Measurements from ENCODE around the gene ALPG. TPM values are rescaled to one million over a fixed set of nuclear protein-coding genes. Genes with fewer than 3 reads are reported as not detected.
"Not testable (repeated sequence)": the region's sequence is repeated elsewhere in the genome, so short reads cannot be mapped to it uniquely, and the experiment has no call there.

The ALPG gene
- not detected for polyA plus RNA-seq (ENCODE audit: insufficient read length)
- long read RNA-seq, donor 1, result 0 reads
- long read RNA-seq, donor 2, result 0 reads
- long read RNA-seq, donor 3, result 0 reads
- long read RNA-seq, donor 4, result 0 reads
- long read RNA-seq, donor 5, result 0 reads
- long read RNA-seq, donor 6, result 0 reads
- long read RNA-seq, donor 7, result 0 reads
- long read RNA-seq, donor 8, result 0 reads

DNA sequence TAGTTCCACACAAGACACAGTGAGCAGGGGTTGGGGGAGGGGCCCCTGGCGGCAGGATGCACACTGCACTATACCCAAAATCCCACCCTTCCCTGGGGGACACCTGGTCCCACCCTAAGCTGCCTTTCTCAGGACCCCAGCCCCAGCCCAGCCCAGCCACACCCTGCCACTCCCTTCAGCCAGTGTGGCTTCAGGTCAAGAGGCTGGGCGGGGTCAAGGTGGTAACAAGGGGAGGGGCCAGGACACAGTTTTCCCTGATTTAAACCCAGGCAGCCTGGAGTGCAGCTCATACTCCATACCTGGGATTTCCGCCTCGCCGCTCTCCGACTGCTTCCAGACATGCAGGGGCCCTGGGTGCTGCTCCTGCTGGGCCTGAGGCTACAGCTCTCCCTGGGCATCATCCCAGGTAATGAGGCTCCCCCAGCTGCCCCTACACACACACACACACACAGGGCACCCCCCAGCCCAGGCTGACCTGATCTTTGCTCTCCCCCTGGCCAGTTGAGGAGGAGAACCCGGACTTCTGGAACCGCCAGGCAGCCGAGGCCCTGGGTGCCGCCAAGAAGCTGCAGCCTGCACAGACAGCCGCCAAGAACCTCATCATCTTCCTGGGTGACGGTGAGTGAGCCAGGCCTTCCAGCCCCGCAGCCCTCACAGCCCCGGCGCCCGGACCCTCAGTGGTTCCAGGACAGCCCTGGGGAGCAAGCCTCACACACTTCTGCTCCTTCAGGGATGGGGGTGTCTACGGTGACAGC is at the start of gene ALPG:
Gene ALPG, plus strand, starts transcription at position 289 of the 755 bp plus-strand sequence. Its CDS starts 51 bp downstream, at position 340.
- no peak for DNase-seq

DNA sequence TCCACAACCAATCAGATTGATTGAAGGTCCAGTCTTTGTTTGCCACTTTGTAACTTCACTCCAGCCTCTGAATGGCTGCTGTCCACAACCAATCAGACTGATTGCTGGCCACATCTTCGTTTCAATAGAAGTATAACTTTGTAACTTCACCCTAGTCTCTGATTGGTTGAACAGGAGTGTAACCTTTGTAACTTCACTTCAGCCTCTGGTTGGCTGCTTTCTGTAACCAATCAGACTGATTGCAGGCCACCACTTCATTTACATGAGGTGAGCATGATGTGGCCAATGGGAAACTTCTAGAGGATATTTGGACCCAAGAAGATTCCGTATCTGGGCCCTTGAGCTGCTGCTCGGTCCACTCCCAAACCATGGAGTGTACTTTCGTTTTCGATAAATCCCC is 45.0 kb upstream of the ALPG start:
- no peak for DNase-seq

DNA sequence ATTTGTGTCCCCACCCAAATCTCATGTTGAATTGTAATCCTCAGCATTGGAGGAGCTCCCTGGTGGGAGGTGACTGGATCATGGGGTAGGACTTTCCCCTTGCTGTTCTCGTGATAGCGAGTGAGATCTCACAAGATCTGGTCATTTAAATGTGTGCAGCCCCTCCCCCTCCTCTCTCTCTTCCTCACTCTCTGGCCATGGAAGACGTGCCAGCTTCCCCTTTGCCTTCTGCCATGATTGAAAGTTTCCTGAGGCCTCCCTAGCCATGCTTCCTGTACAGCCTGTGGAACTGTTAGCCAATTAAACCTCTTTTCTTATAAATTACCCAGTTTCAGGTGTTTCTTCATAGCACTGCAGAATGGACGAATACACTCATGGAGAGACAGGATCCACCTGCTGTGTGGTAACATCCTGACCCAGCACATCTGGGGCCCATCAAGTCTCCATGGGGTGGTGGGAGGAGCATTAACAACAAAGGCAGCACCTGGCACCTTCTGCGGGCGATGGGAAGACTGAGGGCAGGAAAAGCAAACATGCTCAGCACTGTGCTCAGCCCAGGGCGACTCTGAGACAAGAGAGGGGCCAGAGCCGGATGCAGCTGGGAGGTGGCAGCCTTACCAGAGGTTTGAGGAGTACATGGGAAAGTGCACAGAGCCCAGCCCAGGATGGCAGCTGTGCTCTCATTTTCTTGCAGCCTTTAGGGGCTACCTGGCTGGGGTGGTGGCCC is 44.3 kb upstream of the ALPG start:
- no peak for DNase-seq

DNA sequence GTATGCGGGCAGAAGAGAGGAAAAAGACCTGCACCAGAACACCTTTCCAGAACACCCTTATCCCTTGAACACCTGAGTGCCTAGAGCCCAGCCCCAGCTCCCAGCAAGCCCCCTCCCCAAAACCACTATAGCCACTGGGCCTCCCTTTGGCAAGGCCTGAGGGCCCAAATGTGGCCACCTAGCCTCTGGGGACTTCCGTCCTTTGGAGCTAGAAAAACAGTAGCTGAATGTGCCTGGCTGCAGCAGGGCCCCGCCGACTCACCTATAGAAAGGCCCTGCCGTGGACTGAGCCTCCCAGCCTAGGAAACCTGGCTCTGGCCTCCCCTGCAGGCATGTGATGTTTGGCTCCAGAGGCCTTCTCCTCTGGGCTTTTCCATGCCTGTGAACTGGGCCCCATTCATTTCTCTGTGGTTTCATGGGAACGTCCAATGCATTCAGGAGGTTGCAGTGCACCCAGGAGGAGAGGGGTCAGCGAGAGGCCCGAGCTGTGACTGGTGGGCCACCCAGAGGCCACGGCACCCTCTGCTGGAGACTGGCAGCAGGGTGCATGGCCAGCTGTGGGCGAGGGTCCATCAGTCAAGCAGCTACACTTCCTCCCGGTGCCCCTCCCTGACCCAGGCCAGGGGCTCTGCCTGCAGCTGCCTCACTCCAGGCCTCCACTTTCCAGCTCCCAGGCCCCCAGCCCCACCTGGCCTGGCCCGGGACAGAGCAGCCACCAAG is 43.4 kb upstream of the ALPG start:
- not testable (repeated sequence) for DNase-seq

DNA sequence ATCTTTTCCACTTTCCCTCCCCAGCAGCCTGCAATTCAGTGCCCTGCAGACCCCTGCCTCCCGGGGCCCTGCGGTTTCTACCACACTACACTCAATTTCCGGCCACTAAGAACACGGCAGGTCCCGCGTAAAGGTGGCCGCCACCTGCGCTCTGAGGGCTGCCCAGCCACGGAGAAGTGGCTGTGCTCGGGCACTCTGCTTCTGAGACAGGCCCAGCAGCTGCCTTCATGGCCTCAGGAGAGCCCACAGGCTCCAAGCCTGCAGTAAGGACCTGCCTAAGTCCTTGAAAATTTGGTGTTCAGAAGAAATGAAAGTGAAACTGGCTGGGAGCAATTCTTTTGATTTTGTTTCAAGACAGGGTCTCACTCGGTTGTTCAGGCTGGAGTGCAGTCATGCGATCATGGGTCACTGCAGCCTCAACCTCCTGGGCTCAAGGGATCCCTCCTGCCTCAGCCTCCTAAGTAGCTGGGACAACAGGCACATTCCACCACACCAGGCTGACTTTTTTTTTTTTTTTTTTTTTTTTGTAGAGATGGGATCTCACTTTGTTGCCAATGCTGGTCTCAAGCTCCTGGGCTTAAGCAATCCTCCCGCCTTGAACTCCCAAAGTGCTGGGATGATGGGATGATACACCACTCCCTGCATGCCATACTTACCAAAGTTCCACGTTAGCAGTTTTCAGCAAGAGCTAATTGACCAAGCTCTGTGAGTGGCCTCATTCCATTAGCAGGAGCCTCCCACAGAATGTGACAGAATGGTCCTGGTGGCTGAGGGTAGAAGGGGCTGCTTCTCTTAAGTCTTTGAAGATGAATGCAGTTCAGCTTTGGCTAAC is 42.6 kb upstream of the ALPG start:
- DNase-seq, result no peak

DNA sequence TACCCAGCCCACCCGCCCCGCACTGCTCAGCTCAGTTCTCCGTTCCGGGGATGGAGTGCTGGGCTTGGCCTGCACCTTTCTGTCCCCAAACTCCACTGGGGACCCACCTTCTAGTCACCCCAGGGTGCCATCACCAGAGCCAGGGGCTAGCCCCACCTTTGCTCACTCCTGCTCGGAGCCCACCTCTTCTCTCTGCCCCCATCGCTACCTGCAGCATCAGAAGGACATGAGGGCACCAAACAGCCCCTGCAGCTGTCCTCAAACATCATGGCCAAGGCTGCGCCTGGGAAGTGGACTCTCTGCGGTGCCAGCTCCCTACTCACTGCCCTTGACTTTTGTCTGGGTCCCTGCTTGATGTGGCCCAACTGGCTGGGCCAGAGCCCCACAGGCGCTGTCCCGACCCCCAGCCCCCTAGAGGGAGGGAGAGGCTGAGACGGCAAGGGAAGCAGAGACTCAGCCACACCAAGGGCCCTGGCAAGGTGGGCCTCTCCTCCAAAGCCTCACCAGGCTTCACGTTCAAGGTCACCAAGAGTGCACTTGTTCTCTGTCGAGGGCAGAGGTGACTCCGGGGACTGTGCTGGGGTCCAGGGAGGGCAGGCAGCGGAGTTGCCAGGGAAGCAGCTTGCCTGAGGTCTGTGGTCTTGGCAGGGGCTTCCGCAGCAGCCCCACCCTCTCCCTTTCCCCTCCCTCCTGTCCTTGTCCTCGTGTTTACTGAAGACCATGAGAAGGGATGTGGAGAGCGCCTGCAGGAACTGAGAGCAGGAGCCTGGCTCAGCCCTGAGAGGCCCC is 41.6 kb upstream of the ALPG start:
- not testable (repeated sequence) for DNase-seq

DNA sequence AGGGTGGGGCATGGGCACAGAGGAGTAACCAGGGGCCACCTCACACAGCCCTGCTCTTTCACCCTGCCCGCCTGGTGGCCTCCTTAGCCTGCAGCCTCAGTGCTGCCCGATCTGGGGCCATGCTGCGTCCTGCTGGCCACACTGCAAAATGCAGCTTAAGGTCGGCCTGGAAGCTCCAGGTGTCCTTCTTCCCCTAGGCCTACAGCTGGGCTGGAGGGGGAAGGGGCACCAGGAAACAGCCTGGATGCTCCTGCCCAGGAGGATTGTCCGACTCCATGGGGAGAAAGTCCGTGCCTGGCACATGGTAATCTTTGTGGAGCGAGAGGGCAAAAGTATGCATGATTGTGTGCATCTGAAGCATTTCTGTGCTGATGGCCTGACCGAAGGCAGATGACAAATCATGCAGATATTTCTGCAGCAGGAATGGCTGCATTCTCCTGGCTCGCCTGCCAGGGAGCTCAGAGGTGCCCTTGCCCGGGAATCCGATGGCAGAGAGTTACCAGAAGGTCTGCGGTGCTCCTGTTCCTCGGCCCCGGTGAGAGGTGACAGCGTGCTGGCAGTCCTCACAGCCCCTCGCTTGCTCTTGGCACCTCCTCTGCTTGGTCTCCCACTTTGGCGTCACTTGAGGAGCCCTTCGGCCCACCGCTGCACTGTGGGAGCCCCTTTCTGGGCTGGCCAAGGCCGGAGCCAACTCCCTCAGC is 40.9 kb upstream of the ALPG start:
- DNase-seq, result no peak

DNA sequence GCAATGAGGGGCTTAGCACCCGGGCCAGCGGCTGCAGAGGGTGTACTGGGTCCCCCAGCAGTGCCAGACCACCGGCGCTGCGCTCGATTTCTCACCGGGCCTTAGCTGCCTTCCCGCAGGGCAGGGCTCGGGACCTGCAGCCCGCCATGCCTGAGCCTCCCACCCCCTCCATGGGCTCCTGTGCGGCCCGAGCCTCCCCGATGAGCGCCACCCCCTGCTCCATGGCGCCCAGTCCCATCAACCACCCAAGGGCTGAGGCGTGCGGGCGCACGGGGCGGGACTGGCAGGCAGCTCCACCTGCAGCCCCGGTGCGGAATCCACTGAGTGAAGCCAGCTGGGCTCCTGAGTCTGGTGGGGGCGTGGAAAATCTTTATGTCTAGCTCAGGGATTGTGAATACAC is 40.2 kb upstream of the ALPG start:
- not testable (repeated sequence) for DNase-seq

DNA sequence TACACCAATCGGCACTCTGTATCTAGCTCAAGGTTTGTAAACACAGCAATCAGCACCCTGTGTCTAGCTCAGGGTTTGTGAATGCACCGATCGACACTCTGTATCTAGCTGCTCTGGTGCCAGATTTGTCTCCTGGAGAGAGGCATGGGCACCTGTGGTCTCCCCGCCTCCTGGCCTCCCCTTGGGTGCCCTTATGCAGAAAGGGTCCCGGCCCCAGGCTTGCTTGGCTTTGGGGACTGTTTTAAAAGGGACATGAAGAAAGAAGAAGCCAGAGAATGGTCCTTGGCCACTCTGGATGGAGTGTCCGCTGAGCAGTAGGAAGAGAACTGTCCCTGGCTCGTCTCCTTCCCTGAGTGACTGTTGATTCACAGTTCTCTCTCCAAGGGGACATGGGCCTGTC is 39.6 kb upstream of the ALPG start:
- no peak for DNase-seq

DNA sequence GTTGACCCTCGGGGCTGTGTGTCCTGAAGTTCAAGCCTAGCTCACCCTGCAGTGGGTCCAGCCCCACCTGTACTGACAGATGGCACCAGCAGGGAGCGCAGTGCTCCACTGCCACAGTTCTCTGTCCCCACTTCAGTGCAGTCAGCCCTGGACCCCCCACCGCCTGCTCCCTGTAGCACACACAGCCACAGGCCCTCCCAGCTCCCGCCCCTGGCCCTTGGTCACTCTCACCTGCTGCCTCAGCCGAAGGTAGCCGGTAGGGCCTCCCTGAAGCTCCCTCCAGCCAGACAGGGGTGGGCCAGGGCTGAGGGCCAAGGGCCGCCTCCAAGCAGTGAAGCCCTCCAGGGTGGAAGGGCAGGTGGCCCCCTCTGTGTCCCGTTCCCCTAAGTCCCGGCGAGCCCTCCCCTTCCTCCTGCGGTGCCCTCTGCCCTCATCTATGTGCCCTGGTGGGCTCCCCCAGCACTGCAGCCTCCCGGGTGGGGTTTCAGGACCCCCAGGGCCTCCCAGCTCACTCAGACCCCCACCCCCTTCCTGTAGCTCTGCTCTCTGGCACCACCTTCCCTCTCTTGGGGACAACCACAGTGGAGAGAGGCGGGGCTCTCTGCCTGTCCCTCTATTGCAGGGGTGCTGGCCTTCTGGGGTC is 38.9 kb upstream of the ALPG start:
- no peak for DNase-seq

DNA sequence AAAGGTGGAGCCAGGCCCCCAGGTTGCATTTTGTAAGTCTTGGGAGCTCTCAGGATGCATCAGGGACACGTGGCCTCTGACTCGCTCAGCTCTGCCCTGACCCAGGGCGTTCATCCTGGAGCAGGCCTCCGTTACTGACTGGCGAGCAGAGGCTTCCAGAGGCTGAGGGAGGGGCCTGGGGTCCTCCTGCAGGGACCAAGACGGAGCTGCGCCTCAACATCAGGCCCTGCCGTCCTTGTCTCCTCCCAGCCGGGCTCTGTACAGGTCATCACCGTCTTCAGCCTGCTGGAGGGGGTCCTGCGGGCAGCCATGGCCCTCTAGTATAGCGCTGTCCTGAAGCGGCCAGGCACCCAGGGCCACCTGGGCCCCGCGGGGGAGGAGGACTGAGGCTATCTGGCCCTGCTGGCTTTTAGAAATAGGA is 38.3 kb upstream of the ALPG start:
- no peak for DNase-seq

DNA sequence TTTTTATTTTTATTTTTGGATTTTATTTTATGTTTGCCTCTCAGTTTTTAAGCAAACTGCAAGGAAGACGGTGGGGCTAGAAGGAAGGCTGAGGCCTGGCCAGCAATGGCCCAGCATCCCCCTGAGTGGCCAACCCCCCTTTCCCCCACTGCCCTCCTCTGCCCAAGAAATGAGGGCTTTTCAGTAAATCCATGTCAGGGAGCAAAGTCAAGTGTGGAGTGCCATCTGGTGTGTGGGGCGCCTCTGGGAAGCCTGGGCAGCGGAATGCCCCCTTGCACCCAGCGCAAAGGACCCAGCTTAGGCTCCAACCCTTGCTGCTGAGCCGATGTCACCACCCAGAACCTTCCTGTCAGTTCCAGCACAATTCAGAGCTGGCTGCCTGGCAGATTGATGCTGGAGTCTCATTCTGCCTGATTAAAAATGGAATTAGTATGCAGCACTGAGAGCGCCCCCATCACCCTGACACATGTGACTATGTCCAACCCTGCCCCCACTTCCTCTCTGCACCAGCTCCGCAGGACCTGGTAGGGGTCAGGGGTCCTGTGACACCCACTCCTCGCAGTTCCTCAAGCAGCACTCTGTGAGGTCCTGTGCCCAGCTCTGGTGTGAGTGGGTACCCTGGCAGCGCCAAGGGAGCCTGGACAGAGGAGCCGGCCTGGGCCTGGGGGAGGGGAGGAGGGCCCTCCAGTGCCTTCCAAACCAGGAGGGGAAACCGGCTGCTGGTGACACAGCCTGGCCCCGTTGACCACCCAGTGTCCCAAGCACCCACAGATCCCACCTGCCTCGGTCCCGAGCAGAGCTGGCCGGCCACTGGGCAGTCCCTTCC is 37.3 kb upstream of the ALPG start:
- no peak for DNase-seq

DNA sequence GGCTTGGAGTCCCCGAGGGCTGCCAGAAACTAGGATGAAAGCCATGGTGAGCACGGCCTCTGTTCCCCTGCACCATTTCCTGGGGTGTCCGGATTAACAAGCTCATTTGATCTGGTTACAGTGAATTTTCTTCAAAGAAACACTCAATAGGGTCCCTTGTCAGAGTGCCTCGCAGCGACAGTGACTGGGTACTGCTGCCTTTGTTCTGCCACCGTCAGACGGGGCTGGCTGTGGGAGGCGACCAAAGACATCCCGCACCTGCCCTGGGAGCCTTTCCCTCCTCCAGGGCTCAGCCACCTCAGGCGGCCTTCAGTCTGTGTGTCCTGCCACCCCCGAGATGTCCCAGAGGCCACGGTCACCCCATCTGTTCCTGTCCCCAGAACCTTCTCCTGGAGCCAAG is 36.6 kb upstream of the ALPG start:
- DNase-seq, result not testable (repeated sequence)

DNA sequence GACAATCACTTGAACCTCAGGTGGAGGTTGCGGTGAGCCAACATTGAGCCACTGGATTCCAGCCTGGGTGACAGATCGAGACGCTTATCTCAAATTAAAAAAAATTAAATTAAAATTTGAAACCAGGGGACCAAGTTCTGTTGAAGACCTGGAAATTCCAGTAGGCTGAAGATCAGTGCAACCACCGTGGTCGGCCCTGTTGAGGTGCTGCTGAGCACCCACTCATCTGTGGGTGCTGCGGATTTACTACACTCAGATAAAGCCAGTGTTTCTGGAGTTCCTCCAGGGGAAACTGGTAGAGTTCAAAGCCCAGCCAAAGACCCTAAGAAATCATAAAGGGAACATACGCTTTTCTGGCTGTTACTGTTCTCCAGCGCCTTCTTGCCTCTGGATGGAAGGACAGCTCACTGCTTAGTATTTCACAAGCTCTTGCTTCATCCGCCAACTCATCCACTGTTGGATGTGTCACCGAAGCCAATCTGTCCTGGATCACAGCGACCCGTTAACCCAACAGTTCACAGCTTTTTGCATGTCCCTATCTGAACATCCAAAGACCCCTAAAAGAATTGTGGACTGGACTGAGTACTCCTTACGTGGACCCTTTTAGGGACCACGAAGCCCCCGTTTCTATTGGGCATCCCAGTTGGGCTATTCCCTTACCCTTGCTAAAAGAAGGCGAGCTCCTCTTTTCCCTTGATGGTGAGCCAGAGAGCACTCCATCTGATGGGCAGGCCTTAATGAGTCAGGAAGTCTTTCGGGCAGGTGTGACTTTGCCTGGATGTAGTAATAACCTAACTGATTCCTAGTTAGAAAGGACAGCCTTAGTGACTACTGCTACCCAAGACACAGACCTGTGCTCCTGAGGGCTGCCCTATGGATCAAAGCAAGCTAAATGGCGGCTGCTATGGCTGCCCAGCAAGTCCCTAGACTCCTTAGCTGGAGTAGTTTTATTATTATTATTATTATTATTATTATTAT is 34.1 kb upstream of the ALPG start:
- no peak for DNase-seq

DNA sequence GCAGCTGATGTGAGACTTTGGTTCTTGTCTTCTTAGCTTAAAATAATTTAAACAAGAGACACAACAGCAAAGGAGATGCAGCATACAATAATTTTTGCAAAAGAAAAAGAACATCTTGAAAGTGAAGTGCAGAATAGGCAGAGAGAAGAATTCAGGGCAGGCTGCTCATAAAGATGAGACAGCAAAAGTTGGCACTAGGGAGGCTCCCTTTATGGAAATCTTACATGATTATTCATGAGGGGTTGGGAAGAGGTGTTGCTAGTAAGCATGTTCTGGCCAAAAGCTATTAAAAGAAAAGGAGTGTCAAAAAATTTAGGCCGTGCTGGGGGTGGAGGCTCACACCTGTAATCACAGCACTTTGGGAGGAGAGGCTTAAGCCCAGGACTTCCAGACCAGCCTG is 32.3 kb upstream of the ALPG start:
- DNase-seq, result no peak

DNA sequence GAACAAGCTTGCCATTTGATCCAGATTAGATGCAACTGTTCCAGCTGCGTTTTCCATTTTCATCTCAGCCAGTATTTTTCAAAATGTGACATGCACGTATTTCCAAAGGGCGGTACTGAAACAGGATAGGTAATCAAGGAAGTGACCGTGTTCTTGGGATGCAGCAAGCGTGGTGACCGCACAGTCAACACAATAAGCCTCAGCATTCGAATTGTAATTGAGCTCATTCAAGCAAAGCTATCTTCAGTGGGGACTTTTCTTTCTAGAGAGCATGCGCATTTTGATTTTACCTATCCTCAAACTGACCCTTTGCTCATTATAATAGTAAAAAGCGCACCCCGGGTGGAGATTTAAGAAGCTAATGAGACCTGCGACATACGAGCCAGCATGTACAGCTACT is 31.5 kb upstream of the ALPG start:
- DNase-seq, result no peak

DNA sequence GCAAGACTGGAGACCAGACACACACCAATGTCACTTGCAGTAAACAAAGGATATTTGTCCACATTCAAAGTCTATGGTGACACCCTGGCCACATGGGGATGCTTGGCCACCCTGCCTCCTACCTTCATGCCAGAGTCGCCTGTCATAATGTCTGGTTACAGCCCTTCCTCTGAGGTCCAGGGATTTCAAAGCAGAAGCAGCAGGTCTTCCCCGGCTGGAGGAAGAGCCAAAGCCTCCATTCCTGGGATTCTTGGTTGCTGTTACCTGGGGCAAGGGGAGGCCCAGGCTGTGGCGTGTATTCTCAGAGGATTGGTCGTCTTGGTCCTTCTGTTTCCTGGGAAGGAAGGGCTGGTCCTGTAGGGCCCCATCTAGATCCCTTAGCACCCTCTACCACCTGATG is 30.4 kb upstream of the ALPG start:
- DNase-seq, result no peak

DNA sequence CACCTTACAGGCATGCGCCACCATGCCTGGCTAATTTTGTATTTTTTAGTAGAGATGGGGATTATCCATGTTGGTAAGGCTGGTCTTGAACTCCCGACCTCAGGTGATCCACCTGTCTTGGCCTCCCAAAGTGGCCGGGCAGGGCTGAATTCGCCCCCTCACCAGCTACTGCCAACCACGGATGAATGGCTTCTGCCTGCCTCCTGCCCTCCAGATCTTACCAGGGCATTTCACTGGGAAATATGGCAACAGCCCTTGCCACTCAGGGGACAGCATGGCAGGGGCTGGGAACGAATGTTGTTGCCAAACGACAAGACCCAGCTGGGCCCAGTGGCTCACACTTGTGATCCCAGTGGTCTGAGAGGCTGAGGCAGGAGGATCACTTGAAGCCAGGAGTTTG is 29.9 kb upstream of the ALPG start:
- DNase-seq, result no peak
